ENCODE measurements around the gene ILF2.
A peak's percentile ranks its signal among the peaks of the same experiment; 100 is the strongest.

Gene ILF2

DNA sequence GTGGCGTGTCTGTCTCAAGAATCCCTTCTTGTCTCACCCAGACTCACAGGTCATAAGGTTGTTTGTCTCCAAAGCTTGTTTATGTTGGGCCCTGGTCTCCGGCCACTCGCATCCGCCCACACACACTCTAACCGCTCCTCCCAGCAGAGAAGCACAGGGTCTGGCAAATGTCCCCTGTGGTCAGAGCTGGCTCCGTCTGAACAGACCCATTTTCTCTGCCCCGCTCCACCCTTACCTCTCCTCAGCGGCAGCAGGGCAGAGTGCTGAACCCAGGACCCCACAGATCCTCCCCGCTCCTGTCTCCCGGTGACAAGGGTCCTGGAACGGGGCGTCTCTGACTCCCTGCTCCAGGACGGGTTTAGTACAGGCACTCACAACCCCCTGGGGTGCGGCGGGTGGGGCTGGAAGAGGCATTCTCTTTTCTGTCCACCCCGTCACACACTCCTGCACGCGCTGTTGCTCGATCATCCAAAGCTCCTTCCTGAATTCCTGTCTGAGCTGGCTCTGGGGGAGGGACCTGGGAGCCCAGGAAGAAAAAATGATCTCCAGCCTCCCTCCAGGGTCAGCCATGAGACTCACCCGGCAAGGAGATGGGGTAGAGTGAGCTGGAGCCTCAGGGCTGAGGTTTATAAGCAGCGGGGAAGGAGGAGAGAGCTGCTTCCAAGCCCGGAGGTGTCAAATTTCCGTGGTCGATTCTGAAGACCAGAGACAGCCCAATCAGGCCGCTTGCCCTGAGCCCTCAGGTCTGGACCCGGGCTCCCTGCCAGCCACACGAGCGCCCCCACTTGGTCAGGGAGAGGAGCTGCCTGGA, 43.7 kb downstream of the ILF2 start, which contains the start of gene S100A13:
Gene S100A13, minus strand, starts transcription at position 602 of the 811 bp plus-strand sequence. CDS start 1,033 bp downstream, outside the sequence.
- H3K4me1 ChIP-seq (ENCODE audit: insufficient read depth, low read length) = peaks cover 16% of the 10 kb centered on the region
- H3K36me3 ChIP-seq (ENCODE audit: insufficient read depth, low read length) = peaks cover 5% of the 10 kb centered on the region
- no peaks in the 10 kb centered on the region for H3K9me3 ChIP-seq (ENCODE audit: low read length)
- H2AFZ ChIP-seq (ENCODE audit: low read depth, low read length) = peak within 1 kb of the TSS; percentile 62
- peak within 1 kb of the TSS; percentile 58 for H3K4me3 ChIP-seq (ENCODE audit: low read length)
- H3K27me3 ChIP-seq (ENCODE audit: insufficient read depth, low read length) = no peaks in the 10 kb centered on the region

DNA sequence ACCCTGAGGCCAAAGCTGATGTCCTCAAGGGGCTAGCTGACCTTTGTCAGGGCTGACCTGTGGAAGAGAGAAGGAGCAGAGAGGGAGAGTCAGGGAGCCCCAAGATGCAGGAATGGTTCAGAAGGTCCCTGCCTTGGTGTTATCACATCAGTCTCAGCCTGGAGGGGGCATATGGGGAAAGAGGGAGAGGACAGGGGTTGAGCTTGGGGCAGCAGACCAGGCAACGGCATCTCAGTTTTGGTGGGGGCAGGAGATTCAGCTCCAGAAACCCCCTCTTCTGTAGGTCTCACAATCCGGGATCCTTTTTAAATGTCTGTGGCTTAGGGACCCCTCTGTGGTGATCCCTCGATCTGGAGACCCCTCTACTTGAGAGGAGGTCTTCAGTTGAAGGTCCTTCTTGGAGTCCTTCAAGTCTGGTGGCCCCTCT, 44.3 kb downstream of the ILF2 start:
- Histone ChIP-seq H2AFZ (ENCODE audit: low read depth, low read length) (peak overlapping the region; percentile 62), H3K27me3 (ENCODE audit: insufficient read depth, low read length) (no peaks in the 10 kb centered on the region), H3K9me3 (ENCODE audit: low read length) (no peaks in the 10 kb centered on the region), H3K36me3 (ENCODE audit: insufficient read depth, low read length) (peaks cover 5% of the 10 kb centered on the region), H3K4me1 (ENCODE audit: insufficient read depth, low read length) (peaks cover 16% of the 10 kb centered on the region), H3K4me3 (ENCODE audit: low read length) (peak overlapping the region; percentile 58)

DNA sequence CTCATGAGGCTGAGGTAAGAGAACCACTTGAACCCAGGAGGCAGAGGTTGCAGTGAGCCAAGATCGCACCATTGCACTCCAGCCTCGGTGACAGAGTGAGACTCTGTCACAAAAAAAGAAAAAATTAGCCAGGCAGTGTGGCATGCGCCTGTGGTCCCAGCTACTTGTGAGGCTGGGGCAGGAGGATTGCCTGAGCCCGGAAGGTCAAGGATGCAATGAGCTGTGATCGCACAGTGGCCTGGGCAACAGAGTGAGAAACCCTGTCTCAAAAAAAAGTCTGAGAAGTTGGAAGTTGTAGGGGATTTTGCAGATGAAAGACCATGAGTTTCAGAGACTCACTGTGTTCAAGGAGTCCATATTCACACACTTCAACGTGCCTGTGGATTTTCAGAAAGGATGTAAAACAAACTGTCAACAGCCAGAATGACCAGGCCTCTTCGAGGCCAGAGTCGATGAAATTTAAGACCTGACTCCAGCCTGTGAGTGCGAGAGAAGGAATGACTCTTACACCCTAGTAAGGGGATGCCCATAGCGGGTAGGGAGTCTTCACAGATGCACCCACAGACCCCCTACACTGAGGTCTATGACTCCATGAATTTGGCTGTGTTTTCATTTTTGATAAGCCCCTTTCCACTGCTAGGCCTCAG, 45.7 kb downstream of the ILF2 start:
- H3K27me3 ChIP-seq (ENCODE audit: insufficient read depth, low read length) = no peaks in the 10 kb centered on the region
- H3K4me3 ChIP-seq (ENCODE audit: low read length) = no peak overlapping the region
- peaks cover 4% of the 10 kb centered on the region for H3K9me3 ChIP-seq (ENCODE audit: low read length)
- H2AFZ ChIP-seq (ENCODE audit: low read depth, low read length) = no peak overlapping the region
- H3K4me1 ChIP-seq (ENCODE audit: insufficient read depth, low read length) = peaks cover 16% of the 10 kb centered on the region
- H3K36me3 ChIP-seq (ENCODE audit: insufficient read depth, low read length) = peaks cover 9% of the 10 kb centered on the region

DNA sequence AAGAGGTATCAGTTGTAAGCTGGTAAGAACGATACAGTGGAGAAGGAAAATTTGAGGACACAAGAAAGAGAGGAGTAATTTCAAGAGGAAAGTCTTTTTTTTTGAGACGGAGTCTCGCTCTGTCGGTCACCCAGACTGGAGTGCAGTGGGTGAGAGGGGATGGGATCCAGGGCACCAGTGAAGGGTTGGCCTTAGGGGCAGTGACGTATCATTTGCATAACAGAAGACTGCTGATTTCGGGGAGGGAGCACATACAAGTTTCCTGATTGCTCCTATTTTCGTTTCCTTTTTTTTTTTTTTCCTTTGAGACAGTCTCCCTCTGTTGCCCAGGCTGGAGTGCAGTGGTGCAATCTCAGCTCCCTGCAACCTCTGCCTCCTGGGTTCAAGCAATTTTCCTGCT, 47.7 kb downstream of the ILF2 start:
- H3K36me3 ChIP-seq (ENCODE audit: insufficient read depth, low read length) = peaks cover 18% of the 10 kb centered on the region
- H3K27me3 ChIP-seq (ENCODE audit: insufficient read depth, low read length) = no peaks in the 10 kb centered on the region
- H2AFZ ChIP-seq (ENCODE audit: low read depth, low read length) = no peak overlapping the region
- H3K4me3 ChIP-seq (ENCODE audit: low read length) = no peak overlapping the region
- H3K9me3 ChIP-seq (ENCODE audit: low read length) = peaks cover 8% of the 10 kb centered on the region
- peaks cover 16% of the 10 kb centered on the region for H3K4me1 ChIP-seq (ENCODE audit: insufficient read depth, low read length)

DNA sequence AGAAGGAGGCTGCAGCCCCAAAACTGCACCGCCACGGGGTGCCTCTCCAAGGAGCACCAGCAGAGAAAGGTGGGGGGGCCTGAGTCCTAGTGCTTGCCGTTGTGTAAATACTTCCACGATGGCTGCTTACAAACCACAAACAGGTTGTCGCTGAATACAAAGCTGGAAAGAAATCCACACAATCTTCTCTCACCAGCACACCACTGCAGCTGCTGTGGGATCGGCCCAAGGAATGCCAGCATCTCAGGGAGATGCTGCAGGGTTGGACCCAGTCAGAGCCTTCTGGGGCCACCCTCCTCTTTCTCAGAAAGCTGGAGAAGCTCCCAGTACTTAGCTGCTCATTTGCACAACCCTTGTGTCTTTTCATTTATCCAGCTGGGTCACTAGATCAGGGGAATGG, 51.6 kb downstream of the ILF2 start:
- H3K36me3 ChIP-seq (ENCODE audit: insufficient read depth, low read length) = peaks cover 12% of the 10 kb centered on the region
- H3K4me1 ChIP-seq (ENCODE audit: insufficient read depth, low read length) = no peaks in the 10 kb centered on the region
- H3K4me3 ChIP-seq (ENCODE audit: low read length) = no peak overlapping the region
- H3K27me3 ChIP-seq (ENCODE audit: insufficient read depth, low read length) = no peaks in the 10 kb centered on the region
- H2AFZ ChIP-seq (ENCODE audit: low read depth, low read length) = no peak overlapping the region
- H3K9me3 ChIP-seq (ENCODE audit: low read length) = peaks cover 8% of the 10 kb centered on the region

DNA sequence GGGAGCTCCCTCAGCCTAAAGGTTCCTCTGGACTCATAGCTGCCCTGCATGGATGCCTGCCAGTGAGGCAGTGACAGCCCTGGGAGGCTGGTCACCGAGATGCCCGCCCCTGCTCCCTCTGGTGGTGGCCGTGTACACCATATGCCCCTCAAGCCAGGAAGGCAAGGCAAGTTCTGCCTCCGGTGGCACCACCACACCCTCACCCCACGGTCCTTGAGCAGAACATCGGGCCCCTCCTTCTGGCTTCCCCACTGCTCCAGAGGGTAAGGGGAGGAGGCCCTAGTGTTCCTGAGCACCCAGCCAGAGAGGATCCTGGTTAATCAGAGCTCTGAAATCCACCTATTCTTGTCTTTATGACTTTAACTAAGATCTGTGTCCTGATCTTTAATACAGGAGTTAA, 53.1 kb downstream of the ILF2 start:
- H3K4me3 ChIP-seq (ENCODE audit: low read length) = no peak overlapping the region
- H3K9me3 ChIP-seq (ENCODE audit: low read length) = peaks cover 8% of the 10 kb centered on the region
- peaks cover 2% of the 10 kb centered on the region for H3K4me1 ChIP-seq (ENCODE audit: insufficient read depth, low read length)
- no peak overlapping the region for H2AFZ ChIP-seq (ENCODE audit: low read depth, low read length)
- no peaks in the 10 kb centered on the region for H3K27me3 ChIP-seq (ENCODE audit: insufficient read depth, low read length)
- H3K36me3 ChIP-seq (ENCODE audit: insufficient read depth, low read length) = peaks cover 12% of the 10 kb centered on the region

DNA sequence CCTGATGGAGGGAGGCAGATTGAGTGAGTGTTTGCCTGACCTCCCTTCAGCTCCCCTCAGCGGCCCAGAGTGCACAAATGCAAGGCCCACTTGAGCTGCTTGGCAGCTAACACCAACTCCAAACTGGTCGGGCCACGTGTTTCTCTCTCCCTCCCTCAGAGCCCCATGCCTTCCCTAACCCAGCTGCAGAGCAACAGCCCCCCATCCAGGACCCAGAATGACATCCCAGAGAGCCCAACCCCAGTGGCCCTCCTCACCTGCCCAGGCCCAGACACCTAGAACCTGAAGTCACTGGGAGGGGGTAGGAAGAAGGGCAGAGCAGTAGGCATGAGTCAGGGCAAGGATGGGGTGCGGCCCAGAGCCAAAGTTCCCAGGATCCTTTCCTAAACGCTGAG, 53.9 kb downstream of the ILF2 start:
- Histone ChIP-seq H2AFZ (ENCODE audit: low read depth, low read length) (no peak overlapping the region), H3K9me3 (ENCODE audit: low read length) (peaks cover 8% of the 10 kb centered on the region), H3K27me3 (ENCODE audit: insufficient read depth, low read length) (no peaks in the 10 kb centered on the region), H3K4me1 (ENCODE audit: insufficient read depth, low read length) (peaks cover 8% of the 10 kb centered on the region), H3K36me3 (ENCODE audit: insufficient read depth, low read length) (peaks cover 12% of the 10 kb centered on the region), H3K4me3 (ENCODE audit: low read length) (no peak overlapping the region)

DNA sequence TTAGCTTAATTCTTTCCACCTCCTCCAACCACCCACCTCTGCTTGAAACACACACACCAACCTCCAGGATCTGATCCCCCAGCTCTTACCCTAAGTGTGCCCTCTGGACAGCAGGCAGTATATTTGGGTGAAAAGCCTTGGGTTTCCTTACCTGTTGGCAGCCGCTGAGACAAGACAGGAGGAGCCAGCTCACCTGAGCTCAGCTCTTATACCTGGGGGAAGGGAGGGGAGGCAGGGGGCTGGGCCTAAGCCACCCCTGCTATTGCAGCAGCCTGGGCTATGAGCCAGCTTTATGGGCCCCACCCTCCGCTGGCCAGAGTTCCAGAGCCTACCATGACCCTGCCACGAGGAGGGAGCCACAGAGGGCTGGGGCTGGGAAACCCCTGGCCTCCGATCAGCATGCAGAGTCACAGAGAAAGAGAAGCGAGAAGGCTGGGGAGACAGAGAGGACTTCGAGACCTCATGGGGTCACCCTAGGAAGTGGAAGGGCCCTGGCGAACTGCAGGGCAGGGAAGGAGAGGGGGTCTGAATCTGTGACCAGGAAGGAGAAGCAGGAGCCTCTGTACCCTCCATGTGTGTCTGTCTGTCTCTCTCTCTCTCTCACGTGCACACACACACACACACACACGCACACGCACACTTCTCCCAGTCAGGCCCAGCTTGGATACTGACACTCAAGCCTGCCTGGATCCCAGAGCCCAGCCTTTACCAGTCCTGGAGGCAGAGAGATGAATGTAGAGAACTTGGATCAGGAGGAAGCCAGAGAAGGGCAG, 54.5 kb downstream of the ILF2 start, which contains the start of gene S100A14:
Gene S100A14, minus strand, starts transcription at position 182 of the 773 bp plus-strand sequence. CDS start 467 bp downstream, outside the sequence.
- Histone ChIP-seq H3K4me3 (ENCODE audit: low read length) (no peak within 1 kb of the TSS), H3K4me1 (ENCODE audit: insufficient read depth, low read length) (peaks cover 11% of the 10 kb centered on the region), H3K27me3 (ENCODE audit: insufficient read depth, low read length) (no peaks in the 10 kb centered on the region), H3K9me3 (ENCODE audit: low read length) (peaks cover 8% of the 10 kb centered on the region), H3K36me3 (ENCODE audit: insufficient read depth, low read length) (peaks cover 12% of the 10 kb centered on the region), H2AFZ (ENCODE audit: low read depth, low read length) (no peak within 1 kb of the TSS)

DNA sequence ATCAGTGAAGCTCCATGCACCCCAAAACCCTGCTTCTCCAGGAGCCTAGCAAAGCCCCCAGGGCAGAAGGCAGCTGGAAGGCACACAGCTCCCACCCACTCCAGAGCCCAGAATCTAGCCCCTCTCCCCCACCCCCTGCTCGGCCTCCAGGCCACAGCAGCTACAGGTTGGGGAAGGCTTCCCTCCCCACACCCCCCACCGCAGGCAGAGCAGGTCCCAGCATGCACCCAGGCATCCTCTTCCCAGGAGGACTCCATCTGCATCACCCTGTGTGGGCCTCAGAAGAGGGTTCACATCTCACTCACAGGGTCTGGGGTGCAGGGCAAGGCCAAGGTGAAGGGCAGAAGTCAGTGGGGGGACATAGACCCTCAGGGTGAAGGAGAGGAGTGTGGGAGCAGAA, 55.4 kb downstream of the ILF2 start:
- Histone ChIP-seq H3K27me3 (ENCODE audit: insufficient read depth, low read length) (no peaks in the 10 kb centered on the region), H3K4me1 (ENCODE audit: insufficient read depth, low read length) (peaks cover 11% of the 10 kb centered on the region), H3K36me3 (ENCODE audit: insufficient read depth, low read length) (peaks cover 9% of the 10 kb centered on the region), H2AFZ (ENCODE audit: low read depth, low read length) (no peak overlapping the region), H3K4me3 (ENCODE audit: low read length) (no peak overlapping the region), H3K9me3 (ENCODE audit: low read length) (peaks cover 4% of the 10 kb centered on the region)

DNA sequence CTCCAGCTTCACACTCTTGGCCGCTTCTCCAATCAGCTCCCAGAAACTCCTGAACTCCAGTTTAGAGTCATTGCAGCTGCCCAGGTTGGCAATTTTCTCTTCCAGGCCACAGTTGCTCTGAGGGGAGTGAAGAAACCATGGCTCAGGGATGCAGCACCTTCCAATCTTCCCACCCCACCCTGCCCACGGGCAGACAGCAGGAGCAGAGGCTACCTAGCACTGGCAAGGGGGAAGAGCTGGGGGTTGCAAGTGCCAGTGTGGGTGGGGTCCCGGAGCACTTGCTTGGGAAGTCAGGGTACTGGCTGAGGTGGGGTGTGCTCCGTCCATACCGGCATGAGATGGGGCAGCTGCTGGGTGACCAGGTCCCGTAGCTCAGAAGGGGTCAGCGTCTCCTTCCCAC, 55.9 kb downstream of the ILF2 start:
- Histone ChIP-seq H3K9me3 (ENCODE audit: low read length) (peaks cover 4% of the 10 kb centered on the region), H3K36me3 (ENCODE audit: insufficient read depth, low read length) (peaks cover 8% of the 10 kb centered on the region), H3K27me3 (ENCODE audit: insufficient read depth, low read length) (no peaks in the 10 kb centered on the region), H3K4me3 (ENCODE audit: low read length) (no peak overlapping the region), H2AFZ (ENCODE audit: low read depth, low read length) (no peak overlapping the region), H3K4me1 (ENCODE audit: insufficient read depth, low read length) (peaks cover 11% of the 10 kb centered on the region)

DNA sequence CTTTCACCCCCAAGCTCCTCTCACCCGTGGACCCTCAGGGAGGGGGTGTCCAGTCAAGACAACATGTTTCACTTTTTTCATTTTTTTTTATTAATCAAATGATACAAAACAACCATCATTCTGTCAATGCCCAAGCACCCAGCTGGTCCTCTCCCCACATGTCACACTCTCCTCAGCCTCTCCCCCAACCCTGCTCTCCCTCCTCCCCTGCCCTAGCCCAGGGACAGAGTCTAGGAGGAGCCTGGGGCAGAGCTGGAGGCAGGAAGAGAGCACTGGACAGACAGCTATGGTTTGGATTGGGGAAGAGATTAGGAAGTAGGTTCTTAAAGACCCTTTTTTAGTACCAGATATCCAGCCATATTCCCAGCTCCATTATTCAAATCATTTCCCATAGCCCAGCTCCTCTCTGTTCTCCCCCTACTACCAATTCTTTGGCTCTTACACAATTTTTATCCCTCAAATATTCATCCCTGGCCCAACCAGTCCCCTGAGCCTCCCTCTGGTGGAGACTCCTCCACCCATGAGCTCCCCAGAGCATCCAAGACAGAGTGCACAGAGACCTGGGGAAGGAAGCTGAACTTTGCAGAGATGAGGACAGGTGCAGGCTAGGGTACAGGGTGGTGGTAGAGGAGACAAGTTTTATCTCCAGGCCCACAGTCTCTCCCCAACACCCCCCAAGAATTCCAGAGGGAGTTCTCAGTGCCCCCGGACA, 56.4 kb downstream of the ILF2 start:
- no peak overlapping the region for H3K4me3 ChIP-seq (ENCODE audit: low read length)
- no peaks in the 10 kb centered on the region for H3K27me3 ChIP-seq (ENCODE audit: insufficient read depth, low read length)
- H2AFZ ChIP-seq (ENCODE audit: low read depth, low read length) = no peak overlapping the region
- H3K9me3 ChIP-seq (ENCODE audit: low read length) = no peaks in the 10 kb centered on the region
- H3K36me3 ChIP-seq (ENCODE audit: insufficient read depth, low read length) = peaks cover 4% of the 10 kb centered on the region
- H3K4me1 ChIP-seq (ENCODE audit: insufficient read depth, low read length) = peaks cover 15% of the 10 kb centered on the region

DNA sequence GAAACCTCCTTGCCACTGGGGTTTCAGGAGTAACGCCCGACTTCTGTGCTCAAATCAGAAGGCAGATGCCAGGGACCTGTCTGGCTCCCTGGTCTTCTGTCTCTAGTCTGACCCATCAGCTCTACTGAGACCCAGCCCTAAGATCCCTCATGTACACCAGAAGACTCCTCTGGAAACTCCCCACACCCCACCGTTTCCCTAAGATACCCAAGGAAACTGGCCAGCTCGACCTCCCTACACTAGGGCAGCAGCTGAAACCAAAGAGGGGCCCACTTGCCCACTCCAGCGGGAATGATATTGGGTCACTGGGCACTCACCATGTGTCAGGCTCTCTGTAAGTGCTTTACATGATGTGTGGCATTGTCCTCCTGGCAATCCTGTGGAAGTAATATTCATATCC, 57.4 kb downstream of the ILF2 start:
- no peak overlapping the region for H3K4me3 ChIP-seq (ENCODE audit: low read length)

More for the DNA sequence above, 57.4 kb downstream of the ILF2 start:
- Histone ChIP-seq H3K36me3 (ENCODE audit: insufficient read depth, low read length) (no peaks in the 10 kb centered on the region), H3K27me3 (ENCODE audit: insufficient read depth, low read length) (no peaks in the 10 kb centered on the region), H3K9me3 (ENCODE audit: low read length) (no peaks in the 10 kb centered on the region), H3K4me1 (ENCODE audit: insufficient read depth, low read length) (peaks cover 24% of the 10 kb centered on the region), H2AFZ (ENCODE audit: low read depth, low read length) (no peak overlapping the region)
